GM18868 (cell line): Measurements from ENCODE around the gene VPS37C.
"Not testable (repeated sequence)": the region's sequence is repeated elsewhere in the genome, so short reads cannot be mapped to it uniquely, and the experiment has no call there.

Experiments
- ATAC-seq: cut with Tn5 transposase; IDR thresholded peaks from one replicate; pipeline ENCODE4 v1.9.1; 2021; ENCODE audit warnings: mild to moderate bottlenecking, moderate library complexity; ENCODE audit not compliant: unreplicated experiment

Gene VPS37C

DNA sequence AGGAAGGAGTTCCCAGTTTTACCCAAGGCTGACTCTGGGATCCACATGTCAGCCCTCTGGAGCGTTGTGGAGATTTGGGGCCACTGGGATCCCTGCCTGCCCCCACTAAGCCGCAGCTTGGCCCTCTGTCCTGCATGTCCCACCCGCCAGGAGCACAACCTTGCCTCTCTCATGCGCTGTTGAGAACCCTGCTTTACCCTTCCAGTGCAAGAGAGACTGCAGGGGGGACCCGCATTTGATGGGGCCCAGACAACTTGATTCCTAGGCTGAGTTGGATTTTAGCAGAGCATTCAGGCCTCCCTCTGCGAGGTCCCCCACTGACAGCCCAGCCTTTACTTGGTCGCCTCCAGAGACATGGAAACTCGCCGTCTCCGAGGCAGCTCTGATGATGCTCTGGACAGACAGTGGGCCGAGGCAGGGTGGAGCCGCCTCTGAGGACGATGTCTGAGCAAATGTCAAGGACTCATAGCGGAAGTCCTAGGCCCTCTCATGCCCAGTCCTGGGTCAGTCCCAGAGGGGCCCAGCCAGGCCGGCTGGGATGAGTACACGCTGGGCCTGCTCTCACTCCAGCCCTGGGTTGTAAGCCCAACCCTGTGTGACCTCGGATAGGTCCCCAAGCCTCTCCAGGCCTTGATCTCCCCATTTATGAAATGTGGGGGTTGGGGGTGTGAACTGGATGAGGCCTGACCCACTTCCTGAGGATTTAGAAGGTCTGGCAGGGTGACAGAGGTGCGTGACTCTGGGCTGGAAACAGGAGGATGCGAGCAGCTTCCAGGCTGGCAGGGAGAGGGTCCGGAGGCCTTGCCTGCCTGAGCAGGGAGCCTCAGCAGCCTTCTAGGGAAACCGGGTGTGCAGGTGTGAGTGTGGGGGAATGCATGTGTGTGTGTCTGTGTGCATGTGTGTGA is 58.3 kb downstream of the VPS37C start:
- ATAC-seq: no peak

DNA sequence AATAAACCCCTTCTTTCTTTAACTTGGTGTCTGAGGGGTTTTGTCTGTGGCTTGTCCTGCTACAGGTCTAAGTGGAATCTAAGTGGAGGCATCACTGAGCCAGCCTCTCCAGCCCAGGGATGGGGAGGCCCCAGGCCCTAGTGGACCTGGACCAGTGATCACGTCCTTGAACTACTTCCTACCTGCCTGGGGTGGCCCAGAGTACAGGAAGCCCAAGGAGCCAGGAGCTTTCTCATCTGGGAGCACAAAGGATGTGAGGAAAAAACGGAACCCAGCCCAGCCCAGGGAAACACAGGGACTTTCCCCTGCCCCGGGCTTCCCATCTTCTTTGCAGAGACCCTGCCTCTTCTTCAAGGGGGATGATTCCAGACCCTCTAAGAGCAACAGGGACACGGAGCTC is 62.4 kb downstream of the VPS37C start:
- ATAC-seq: no peak

DNA sequence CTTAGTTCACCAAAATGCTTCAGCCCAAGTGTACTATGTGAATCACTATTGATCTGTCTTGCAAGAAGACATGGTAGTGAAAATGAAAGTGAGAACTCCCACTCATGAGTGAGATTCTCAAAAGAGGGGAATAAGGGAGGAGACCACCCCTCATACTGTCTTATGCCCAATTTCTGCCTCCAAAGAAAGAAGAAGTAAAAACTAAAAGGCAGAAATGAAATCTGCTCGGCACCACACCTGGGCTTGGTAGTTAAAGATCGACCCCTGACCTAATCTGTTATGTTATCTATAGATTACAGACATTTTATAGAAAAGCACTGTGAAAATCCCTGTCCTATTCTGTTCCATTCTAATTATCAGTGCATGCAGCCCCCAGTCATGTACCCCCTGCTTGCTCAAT is 63.0 kb downstream of the VPS37C start:
- not testable (repeated sequence) for ATAC-seq

DNA sequence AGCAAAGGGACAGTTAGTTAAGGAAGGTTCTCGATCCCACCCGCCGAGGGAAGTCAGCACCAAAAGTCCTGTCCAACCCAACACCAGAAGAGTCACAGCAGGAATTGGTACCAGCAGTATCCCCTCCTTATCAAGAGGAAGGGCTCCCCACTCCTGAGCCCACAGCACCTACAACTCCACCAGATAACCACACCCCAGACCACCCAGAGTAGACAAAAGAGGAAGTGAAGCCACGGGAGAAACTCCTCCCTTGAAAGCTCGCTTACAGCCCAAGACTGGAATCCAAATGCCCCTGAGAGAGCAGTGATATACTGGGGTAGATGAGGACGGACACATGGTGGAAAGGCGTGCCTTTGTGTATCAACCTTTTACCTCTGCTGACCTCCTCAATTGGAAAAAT is 66.2 kb downstream of the VPS37C start:
- no peak for ATAC-seq

DNA sequence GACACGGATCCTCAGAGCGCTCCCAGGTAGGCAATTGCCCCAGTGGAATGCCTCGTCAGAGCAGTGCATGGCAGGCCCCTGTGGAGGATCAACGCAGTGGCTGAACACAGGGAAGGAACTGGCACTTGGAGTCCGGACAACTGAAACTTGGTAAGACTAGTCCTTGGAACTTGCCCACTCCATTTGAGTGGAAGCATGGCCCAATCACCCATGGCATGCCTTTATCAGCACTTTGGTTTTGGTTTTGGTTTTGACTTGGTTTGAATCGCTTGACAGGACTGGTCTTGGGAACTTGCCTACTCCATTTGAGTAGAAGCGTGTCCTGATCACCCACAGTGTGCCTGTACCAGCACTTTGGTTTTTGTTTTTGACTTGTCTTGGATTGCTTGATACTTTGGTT is 67.1 kb downstream of the VPS37C start:
- ATAC-seq: not testable (repeated sequence)

DNA sequence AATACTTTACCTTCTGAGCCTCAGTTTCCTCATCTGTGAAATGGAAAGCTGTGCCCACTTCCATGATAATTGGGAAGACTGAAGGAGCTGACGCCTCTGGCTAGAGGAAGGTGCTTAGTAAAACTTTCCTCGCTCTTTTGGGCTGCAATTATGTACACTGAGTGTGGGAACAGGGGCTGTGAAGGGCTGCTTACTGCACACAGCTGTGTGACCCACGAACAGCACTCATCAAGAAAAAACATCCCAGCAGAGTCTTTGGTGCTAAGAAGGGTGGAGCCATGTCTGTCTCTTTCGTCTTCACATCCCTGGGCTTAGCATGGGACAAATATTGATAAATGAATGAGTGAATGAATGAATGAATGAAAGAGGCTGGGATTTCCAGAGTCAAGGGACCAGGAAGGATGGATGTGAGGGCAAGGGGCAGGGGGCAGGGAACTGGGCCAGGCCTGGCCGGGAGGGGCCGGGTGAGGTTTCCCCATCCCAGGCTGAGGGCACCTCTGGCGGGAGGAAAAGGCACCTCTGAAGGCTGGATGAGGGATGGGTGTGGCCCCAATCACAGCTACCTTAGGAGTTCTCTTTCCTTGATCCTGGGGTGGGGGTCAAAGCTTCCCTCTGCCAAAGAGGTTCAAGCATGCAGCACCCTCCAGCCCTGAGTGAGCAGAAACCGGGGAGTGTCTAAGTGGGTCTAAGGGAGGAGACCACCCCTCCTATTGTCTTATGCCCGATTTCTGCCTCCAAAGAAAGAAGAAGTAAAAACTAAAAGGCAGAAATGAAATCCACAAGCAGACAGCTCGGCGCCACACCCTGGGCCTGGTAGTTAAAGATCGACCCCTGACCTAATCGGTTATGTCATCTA is 68.1 kb downstream of the VPS37C start:
- no peak for ATAC-seq

DNA sequence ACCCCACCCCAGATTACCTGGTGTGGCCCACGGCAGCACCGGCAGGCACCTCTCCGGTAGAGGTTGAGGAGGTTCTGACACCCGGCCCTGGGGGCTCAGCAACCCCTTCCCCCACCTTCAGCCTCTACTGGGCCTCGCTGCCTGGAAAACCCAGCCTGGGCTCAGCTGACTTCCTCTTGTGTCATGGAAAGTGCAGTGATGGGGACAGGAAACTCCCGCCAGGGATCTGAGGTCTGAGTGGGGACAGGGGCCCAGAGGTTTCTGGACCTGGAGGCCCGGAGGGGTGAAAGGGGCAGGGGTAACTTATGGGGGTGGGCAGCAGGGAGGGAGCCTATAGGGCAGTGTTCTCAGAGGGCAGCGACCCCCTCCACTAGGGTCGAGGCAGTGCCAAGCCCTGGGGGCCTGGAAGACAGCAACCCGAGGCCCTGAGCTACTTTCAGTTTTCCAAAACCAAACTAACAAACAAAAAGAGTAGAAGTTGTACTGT is 68.9 kb downstream of the VPS37C start:
- ATAC-seq: peak; percentile 61

DNA sequence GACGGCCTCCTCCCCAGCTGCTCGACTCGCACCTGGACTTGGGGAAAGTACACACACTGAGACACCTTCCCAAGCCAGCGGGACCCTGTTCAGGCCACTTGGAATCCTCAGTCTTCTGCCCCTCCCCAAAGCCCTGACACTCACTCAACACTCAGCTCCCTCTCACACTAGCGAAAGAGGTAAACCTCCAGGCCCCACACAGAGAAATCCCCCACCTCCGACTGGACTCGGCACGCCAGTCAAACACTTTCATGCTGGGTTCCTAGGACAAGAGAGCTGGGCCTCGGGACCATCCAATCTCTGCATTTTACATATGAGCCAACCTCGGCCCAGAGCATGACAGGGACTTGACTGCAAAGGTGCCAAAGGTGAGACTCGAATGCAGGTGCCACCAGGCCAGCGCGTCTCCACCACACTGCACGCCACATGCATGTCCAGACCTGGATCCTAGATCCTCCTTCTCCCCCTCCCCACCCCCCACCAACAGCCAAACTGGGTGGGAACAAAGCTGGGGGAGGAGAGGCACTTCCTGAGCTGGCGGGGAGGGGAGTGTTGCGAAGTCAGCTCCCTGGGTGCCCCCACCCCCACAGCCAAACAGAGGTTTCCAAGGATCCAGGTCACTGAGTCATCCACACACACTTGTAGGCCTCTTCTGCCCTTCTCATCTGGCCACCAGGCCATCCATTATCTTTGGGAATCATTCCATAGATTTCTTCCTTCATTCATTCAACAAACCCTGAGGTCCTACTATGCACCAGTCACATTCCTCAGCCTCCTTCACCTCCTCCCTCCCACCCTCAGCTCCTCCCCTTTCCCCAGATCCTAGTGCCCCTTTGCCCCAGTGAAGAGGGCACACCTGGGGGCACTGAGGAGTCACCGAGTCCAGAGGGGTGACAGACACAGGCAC is 69.6 kb downstream of the VPS37C start:
- ATAC-seq: peak; percentile 48

DNA sequence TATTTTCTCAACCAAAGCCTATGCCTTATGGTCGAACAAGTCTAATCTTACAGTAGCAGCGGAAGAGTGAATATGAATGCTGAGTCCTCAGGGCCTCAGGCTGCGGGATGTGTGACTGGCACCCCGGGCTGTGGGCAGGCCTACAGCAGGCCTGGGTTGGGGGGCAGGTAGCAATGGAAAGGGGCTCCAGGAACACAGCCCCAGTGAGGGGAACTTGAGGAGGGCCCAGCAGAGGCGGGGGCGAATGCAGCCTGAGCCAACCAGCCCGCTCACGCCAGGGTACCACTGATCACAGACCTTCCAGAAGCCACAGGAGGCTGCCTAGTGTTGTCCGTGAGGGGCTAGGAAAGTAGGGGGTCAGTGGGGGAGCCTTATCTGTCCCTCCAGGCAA is 70.2 kb downstream of the VPS37C start:
- peak; percentile 12 for ATAC-seq

DNA sequence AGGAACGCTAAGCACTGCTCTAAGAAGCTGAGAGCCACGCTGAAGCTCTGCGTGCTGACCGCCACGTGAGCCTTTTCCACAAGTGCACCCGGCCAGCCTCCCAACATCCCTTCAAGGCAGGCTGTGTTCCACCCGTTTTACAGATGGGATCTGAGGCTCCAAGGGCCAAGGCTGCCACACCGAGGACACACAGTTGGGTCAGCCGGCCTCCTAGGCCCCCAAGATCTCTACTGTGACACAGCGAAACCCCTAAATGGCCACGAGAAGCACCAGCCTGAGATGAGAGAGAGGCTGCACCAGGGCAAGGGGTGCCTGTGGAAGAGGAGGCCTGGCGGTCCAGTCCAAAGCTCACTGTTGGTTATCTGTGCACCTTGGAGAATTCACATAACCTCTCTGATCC is 70.7 kb downstream of the VPS37C start:
- no peak for ATAC-seq

DNA sequence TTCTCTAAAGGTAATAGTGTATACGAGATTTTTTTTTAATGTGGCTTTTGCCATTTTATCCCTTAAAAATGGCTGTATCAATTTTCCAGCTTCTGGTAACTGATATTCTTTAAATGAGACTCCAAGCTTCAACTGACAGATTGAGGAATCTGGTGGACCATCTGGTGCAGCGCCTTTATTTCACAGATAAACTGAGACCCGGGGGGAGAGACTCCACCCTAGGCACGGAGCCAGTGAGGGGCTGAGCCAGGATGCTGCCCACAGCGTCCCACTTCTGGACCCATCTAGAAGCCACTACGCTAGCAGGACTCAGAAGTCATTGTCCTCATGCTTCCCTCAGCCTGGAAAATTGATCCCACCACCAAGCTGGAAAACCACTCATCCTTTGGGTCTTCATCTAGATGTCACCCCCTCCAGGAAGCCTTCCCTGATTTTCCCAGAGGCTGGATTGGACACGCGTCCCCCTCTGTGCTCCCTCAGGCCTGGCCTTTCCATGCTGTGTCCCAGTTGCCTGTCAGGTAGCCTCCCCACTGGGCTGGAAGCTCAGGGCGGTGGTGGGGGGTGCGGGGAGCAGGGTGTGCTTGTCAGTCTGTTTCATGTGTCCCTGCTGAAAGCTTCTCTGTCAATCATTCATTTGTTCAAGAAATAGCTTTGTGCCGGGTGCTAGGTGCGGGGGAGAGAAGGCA is 71.3 kb downstream of the VPS37C start:
- no peak for ATAC-seq

DNA sequence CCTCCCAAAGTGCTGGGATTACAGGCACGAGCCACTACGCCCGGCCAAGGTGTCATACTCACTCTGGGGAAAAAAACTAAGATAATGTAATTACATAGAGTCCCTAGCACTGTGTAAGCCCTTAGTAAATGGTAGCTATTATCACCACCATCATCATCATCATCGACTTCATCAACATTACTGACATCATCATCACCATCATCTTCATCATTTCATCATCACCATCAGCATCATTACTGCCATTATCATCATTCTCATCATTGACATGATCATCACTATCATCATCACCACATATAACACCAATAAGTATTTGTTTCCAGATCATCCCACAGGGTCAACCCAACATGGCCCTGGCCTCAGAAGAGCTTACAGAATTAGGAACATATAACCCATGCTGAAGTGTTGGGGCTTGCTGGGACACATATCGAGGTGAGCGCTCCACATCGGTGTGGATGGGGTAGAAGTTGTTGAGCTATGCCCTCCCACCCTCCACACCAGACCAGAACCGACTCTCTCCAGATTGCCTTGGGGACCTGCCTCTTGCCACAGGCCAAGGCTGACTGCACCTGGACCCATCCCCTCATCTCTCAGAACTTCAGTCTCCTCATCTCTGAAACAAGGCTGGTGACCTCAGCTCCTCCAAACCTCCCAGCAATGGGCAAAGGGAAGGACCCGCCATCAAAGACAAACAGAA is 73.7 kb downstream of the VPS37C start:
- ATAC-seq: no peak

DNA sequence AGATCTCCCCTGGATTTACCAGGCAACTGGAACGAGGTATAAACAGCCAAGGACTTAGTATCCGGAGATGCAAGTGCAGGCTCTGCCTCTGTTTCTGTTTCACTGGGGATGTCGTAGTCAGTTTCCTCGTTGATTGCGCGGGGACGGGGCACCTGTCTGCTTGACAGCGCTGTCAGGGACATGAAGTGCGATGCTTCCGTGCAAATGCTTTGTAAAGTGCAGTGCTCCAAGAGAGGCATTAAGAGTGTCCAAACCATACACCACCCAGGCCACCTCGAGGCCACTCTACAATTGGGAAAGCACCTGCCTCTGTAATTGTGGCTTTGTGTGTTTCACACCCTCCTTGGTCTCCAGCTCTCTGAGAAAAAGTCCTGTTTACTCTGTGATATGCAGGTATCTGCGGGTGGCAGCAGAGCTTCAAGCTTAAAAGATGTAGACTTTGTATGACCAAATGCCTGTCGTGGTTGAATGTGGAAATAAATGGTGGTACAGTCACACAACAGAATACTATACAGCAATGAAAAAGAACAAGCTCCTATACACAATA is 77.6 kb downstream of the VPS37C start:
- no peak for ATAC-seq

DNA sequence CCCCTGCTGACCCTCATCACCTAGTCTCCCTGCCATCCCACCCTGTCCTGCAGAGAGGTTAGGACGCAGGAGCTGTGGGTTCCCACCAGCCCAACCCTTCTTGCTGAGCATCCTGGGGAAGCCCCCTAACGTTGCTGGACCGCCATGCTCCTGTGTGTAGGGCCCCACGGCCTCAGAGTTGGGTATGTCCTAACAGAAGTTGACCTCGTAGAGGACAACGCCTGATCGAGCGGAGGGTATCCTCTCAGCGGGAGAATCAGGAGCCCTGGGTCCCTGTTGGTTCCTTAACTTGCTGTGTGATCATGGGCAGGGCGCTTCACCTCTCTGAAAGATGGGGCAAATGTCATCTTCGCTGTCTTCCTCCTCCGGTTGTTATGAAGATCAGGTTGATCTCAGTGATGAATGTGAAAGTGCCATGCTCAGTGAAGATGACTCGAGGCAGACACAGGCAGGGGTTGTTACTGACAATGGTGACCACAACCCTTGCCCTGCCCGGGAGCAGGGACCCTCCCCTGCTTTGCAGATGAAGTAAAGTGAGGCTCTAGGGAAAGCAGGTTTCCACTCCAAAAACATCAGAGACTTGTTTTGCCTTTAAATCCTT is 78.2 kb downstream of the VPS37C start:
- no peak for ATAC-seq

DNA sequence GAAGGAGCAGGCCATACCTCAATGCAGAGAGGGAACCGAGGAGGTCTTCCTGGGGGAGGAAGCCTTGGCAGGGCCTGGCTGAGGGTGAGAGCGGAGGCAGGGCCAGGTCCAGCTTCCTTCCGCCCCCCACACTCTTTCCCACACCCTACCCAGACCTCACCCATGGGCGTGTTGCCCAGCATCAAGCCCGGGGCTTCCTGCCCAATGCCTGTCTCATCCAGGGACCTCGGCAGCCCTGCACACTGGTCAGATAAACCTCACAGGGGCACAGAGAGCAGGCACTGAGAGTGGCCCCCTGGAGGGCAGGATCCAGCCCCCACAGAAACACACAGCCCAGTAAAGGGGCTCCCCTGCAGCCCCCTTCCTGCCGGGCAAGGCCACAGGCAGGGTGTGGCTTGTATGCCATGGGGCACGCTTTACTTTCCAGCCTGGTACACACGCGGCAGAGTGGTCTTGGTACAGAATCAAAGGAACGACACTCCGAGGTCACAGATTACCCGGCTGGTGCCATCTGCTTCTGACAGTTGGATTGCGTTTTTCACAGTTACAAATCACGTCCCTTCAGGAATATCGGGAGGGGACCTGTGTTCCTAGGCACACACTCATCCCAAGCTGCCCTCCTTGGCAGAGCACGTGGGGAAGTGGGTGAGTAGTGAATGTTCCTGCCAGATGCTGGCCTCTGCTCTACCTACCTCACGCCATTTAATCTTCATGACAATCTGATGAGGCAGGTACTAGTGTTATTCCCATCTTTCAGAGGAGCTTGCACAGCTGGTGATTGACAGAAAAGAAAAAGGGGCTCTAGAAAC is 79.0 kb downstream of the VPS37C start:
- no peak for ATAC-seq

DNA sequence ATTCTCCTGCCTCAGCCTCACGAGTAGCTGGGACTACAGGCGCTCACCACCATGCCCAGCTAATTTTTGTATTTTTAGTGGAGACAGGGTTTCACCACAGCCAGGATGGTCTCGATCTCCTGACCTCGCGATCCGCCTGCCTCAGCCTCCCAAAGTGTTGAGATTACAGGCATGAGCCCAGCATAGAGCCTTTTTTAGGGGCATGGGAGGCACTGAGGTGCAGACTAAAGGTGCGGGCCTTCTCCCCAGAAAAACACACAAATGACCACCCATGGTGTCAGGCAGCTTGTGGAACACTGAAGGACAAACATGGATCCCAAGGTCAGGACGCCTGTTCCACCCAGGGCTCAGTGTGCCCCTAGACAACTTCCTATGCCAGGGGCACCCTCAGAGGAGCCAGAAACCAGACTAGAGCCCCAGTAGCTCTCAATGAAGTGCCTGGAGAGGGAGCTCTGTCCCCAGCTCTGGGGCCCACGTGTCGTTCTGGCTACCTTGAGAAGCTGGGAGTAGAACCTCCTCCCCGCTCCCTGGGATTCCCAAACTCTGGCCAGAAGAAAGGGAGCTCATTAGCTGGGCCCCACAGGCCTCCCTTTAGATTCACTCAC is 80.1 kb downstream of the VPS37C start:
- no peak for ATAC-seq

DNA sequence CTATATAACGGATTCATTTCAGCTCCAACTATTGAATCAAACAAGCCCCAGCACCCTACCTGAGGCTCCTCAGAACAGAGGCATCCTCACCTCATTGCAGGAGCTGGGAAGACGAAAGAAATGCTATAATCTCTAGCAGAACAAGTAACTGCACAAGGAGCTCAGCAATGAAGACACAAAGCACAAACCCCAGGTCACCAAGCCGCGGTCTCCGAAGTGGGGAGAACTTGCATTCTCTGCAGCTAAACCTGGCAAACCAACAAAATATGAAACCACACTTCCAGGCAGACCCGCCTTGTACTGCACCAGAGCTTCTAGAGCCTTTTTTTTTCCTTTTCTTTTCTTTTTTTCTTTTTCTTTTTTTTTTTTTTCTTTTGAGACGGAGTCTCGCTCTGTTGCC is 80.7 kb downstream of the VPS37C start:
- no peak for ATAC-seq
